Embryonic facial prominence (tissue), 1 donor: ENCODE measurements around the gene RAE1.

Experiments used
- DNase-seq: peaks from one replicate; pipeline ENCODE4 v3.0.0-alpha.2; 2016; ENCODE audit errors: extremely low spot score

Gene RAE1

DNA sequence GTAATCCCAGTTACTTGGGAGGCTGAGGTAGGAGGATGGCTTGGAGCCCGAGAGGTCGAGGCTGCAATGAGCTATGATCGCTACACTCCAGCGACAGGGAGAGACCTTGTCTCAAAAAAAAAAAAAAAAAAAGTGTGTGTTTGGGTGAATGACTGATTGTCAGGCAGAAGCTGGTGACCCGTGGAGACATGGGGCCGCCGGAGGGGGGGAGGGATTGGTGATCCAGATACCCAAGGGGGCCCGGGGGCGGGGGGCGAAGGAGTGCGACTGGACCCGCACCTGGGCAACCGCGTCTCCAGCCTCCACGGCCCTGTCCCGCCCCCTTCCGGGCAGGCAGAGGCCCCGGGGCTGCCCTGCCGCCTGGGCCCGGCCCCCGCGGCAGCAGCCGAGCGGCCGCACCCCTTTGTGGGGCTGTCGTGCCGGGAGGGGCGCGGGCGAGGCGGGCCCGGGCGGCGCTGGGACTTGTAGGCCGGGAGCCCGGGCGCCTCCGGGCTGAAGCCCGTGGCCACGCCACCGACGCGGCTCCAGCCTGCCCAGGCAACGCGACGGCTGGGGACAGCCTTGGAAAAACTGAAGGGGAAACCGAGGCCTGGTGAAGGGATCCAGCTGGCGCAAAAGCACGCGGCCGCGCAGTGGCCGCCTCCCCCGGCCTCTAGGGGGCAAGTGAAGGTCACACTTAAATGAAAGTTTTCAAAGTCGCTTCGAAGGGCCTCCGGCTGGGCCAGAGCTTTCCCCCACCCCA is 38.1 kb downstream of the RAE1 start:
- DNase-seq: no peak

DNA sequence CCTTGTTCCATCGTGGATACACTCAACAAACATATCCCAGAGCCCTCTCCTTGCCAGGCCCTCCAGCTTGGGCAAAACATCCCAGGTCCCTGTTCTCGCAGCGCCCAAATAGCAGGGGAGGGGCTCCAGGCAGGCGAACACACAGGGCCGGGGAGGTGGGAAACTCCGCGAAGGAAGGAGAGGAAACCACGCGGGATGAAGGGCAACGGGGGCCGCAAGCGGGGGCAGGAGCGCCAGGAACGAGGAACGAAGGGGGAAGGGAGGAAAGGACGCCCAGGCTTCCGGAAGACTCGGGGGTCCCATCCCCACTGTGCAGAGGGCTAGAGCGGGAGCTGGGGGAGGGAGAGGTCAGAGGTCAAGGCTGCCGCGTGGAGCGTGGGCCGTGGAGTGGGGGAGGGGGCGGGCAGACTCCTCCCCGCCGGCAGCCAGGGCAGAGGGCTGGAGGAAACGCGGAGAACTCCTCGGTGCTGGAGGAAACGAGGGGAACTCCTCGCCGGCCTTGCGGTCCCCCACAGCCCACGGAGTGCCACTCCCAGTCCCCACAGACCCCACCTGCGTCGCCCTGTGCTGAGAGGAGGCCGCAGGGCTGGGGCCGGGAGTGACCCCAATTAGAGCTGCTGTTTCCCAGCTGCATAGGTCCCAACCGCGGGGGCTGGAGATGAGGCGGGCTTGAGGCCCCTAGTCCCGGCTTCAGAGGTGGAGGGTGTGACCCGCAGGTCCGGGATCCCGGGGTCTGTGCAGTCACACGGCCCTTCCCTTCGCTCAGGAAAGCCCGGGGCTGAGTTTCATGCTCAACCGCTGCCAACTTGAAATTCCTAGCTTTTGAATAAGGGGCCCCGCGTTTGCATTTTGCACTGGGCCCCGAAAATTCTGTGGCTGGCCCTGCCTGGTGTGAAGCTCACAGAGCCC is 38.9 kb downstream of the RAE1 start:
- DNase-seq: no peak

DNA sequence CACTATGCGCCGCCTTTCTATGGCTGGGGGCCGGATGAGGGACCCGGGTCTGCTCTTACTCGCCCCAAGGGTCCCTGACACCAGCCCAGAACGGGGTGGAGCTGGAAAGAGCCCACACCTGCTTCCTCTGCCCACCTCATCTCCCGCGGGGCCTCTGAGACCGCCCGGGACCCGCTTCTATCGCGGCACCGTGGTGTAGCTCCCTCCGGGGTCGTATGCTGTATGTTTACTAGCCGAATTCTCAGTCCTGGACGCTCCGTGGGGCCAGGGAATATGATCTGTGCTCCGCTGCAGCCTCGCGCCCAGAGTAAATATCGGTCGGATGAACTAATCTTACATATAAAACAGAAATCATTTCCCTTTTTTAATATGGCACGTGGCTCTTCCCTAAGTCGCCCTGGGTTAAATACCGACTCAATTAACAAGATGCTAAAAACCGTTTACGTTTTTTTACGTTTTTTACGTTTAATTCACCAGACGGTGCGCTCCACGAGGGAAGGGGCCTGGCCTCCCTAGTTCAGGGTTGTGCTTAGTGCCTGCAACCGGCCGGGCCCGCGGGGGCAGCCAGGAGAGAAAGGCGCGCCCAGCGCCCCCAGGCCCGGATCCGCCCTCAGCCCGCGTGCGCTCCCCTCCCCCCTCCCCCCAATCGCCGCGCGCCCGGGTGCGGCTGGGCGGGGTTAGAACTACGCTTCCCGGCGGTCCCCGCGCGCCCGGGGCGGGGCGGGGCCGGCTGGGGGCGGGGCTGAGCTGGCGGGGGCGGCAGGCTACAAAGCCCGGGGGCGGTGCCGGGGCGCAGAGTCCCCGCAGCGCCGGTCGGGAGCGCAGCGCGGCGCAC is 39.8 kb downstream of the RAE1 start, which contains the start of gene RBM38:
TSS of gene RBM38 (plus strand) at position 793 of the 835 bp plus-strand sequence. CDS start 186 bp downstream, outside the sequence.
- peak; percentile 36 for DNase-seq

DNA sequence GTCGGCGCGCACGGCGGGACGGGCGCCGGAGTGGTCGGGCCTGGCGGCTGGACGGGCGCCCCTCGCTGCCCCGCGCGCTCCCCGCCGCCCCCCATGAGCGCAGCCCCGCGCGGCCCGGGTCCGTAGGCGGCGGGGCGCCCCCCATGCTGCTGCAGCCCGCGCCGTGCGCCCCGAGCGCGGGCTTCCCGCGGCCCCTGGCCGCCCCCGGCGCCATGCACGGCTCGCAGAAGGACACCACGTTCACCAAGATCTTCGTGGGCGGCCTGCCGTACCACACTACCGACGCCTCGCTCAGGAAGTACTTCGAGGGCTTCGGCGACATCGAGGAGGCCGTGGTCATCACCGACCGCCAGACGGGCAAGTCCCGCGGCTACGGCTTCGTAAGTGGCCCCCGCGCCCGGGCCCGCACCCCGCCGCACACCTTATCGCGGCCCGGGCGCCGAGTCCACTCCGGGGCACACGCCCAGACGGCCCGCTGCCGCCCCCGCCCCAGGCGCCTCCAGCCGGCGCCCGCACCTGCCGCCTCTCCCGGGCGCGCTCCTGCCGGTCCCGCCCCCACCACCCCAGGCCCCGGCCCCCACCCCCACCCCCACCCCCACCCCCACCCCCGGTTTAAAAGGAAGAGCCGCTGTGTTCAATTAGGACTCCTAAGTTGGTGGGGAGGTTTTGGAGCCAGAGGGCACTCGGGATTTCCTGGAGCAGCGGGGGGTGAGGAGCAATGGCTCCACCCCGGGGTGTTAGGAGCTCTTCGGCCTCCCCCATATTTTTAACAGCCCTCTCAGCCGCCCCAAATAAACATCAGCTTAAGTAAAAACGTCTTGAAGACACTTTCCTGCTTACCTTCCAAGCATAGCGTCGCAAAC is 40.6 kb downstream of the RAE1 start:
- DNase-seq: no peak

DNA sequence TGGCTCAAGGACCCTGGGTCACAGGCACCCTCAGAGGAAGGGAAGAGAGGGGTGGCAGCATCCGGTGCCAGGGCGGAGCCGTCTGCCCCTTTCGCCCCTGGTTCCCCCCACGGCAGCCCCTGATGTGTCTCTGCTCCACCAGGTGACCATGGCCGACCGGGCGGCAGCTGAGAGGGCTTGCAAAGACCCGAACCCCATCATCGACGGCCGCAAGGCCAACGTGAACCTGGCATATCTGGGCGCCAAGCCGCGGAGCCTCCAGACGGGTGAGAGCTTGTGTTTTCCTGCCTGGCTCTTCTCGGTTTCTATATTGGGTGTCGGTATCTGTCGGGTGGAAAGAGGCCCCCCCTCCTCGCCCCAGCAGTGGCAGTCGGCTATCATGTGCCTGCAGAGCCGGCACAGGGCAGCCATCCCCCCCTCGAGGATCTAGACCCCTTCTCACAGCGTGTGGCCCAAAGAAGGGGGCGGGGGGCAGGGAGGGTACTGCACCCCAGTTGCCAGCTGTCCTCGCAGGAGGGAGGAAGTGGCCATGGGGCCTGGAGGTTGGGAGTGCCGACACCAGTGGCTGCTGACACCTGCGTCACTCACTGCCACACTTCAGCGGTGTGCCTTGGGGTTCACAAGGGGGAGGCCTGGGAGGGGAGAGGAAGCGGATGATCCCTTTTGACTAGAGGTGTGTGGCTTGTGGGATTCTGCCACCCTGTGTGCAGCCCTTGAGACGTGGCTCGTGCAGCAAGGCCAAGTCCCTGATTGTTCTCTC is 41.6 kb downstream of the RAE1 start:
- no peak for DNase-seq

DNA sequence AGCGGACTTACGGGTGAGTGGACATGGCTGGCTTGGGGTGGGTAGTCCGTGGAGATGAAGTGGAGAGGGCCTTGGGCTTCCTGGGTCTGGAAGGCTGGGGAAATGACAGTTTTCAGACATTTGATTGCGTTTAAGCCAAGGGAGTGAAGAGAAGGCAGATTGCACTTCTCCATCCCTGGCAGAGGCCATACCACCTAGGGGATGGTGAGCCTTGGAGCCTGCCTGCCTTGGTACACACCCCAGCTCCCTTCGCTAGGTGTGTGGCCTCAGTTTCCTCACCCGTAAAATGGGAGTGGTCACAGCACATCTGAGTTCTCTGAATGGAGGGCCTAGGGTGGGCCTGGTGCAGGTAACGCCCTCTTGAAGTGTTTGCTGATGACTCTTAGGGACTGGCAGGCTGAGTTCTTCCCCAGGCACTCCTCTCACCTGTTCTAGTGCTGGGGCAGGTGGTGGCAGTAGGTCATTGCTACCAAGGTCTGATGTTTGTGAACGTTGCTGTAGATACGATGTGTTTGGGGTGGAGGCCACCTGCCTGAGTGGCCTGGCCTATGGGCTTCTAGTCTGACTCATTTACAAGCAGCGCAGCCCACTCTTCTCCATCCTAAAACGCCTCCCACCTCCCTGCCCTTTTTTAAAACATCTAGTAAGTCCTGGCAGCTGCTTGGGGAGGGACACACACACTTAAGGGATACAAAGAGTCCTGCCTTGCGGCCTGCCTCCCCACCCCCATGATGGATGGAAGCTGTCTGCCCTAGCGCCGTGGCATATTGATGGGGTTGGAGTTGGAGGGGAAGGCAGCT is 42.5 kb downstream of the RAE1 start:
- no peak for DNase-seq

DNA sequence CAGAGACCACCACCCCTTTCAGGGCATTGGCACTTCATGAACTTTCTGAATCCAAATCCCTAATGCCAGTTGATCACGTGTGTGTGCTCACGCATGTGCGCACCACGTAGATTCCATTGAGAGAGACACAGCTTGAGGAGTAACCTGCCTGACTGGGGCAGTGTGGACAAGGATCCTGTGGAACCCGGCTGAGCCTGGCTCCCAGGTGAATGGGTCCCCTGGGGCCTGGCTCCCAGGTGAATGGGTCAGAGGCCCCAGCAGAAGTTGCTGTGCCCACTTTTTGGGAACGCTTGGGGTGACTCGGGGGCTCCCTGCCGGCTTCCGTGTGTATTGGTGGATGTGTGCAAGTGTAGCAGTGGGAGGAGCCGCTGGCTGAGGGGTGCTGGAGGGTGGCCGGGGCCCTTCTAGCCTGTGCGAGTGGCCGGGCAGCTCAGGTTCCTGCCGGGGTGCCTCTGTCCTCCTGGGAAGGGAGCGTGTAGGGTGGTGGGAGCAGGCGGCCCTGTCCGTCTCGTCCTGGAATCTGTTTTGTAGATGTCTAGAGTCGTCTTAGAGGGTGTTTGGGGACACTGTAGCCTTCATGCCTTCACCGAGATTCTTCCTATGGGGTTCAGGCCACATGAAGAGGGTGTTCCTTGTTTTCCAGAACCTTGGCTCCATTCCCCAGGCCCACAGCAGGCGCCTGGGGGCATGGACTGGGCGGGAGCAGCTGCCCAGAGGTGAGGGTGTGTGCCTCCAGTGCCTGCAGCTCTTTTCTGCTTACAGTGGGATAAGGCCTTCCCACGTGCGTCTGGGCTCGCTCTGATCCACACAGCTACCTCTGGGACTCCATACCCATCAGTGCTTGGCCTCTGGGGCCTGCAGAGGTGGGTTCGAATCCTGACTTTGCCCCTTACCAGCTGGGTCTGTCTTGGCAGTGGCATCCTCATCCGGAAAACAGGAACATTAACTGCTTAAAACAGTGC is 43.3 kb downstream of the RAE1 start:
- DNase-seq: no peak

DNA sequence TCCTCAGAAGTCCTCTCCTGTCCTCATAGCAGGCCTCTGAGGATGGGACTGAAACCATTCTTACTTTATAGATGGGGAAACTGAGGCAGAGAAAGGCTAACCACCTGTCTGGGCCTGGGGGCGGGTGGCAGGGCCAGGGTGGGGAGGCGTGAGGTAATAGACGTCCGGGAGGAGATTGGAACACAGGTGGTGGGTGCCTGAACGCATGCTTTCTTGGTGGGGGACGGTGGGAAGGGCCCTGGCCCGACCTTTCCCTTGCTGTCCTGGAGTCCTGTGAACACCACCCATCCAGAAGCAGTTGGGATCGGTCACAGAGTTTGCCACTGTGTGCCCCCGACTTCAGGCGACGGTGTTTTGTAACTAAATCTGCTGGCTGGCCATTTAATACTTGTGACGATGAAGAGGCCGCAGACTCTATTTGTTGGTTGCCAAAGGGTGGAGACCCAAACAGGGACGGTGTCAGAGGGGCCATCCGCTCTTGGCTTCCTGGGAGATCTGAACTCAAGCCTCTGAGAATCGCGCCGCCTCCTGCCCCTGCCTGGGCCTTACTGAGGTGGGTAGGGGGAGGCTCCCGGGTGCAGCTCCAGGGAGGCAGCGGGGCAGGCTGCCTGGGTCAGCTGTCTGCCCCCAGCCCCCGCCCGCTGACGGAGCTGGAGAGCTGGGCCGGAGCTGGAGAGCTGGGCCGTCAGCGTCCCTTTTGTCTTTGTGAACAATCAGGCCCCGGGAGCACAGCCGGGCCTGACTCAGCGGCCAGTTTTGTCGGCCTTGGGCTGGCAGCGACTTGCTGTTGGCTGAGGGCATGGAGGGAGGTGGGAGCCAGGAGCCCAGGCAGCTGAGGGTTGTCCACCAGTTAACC is 44.3 kb downstream of the RAE1 start:
- DNase-seq: no peak

DNA sequence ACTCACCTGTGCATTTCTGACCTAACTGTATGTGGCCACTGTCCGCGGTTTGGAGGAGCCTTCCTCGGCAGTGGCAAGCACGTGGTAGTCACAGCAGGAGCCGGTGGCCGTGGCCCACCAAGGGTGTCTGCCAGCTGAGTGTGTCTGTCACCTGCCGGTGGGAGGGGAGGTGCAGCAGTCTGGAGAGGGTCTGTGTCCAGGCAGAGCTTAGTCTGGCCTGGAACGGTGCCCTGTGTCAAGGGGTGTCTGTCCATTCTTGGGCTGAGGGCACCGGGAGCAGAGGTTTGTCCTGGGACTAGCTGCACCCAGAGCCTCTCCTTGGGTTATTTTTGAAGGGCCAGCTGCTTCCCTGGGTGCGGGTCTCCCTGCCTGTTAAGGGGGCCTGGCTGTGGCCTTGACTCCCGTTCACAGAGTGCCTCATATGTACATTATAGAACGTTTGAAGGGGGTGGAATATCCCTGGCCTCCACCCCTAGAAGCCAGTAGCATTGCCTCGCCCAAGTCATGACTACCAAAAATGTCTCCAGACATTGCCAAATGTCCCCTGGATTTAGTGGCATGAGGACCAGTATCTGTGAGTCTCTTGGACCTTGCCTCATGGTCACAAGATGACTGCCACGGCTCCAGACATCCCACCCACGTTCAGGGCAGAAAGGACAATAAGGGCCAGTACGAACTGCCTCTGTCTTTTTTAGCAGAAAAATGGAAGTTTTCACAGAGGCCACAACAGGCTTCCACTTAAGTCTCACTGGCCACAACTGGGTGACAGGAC is 45.3 kb downstream of the RAE1 start:
- DNase-seq: no peak

DNA sequence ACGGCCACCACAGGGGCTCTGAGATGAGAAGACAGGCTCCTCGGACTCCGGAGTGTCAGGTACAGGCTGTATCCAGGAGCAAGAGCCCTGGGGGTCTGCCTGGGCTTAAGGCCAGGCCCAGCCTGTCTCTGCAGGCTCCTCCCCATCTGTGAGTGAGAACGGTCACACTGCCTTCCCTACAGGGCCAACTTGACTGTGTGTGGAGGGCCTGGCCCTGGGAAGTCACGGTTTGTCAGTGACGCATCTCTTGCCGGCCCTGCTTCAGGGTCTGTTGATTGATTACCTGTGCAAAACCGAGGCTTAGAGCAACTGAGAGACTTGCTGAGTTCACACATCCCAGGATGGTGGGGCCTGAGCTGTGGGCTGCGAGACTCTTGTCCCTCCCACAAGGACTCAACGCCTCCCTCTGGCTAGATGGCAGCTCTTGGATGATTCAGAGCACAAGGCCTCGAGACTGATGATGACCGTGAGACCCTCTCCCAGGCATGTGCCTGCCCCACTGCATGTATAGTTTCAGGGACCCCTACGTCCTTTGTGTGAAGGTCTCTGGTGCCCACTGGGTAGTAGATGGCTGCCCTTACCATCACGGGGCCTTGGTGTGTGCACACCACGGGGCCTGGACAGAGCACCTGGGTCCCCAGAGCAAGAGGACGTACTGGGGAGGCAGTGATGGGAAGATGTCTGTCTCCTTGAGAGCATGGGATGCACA is 46.1 kb downstream of the RAE1 start:
- no peak for DNase-seq

DNA sequence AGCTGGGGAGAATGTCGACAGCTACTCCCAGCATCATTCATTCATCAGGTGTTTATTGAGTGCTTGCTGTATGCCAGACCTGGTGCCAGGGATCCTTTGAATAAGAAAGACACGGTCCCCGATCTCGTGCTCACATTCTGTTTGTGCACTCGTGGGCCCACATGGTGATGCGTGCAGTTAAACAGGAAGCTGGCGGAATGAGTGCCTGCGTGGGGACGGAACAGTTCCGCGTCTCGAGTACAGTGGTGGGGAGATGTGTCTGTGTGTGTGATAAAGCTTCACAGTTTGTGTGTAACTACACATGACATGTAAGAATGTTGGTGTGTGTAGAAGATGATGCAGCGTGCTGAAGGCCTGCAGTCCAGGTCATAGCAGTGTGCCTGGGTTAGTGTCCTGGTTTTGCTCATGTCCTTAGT is 46.6 kb downstream of the RAE1 start:
- no peak for DNase-seq

DNA sequence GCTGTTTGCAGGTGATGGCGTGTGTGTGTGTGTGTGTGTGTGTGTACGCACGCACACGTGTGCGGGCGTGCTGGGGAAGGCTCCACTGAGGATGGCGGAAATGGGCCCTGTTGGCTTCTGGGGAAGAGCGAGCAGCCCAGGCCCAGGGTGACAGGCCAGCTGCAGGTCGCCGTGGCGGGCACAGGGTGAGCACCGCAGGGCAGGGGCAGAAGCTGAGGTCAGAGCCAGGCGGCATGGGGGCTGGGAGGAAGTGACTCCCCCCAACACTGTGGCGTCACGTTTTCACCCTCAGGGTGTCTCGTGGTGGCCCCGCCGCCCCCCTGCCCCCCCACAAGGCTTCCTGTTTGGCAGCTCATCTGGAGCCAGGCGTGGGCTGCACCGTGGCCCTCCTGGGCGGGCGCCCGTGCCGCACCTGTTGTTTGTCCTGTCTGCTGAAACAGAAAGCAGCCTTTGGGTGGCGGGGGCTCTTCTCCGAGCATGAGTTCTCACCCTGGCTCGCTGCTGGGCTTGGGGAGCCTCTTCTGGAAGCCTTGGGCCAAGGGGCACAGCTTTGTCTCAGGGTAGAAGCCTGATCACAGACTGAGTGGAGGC is 47.3 kb downstream of the RAE1 start:
- no peak for DNase-seq

DNA sequence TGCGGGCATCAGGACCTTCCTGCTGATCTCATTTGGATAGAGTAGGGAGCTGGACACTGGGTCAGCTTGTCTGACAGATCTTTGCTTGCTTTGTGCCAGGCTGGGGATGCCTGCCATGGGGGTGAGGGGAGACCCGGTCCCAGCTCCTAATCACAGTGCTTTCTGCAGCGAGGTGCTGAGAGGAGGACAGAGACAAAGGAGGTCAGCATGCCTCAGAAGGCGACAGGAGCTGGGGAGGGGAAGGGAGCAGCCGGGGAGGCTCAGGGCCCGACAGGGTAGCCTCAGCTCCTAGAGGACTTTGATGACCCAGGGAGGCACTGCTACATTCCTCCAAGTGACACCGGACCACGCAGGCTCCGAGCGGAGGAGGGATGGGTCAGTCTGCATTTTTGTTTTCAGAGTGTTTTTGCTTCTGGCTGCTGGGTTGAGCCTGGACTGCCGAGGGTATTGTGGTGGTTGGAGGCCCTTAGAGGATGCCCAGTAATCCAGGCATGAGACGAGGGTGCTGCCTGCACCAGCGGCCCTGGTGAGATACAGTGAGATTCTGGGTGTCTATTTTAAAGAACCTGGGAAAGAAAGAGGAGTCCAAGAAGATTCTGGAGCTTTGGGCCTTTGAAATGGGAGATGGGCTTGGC is 48.0 kb downstream of the RAE1 start:
- no peak for DNase-seq

DNA sequence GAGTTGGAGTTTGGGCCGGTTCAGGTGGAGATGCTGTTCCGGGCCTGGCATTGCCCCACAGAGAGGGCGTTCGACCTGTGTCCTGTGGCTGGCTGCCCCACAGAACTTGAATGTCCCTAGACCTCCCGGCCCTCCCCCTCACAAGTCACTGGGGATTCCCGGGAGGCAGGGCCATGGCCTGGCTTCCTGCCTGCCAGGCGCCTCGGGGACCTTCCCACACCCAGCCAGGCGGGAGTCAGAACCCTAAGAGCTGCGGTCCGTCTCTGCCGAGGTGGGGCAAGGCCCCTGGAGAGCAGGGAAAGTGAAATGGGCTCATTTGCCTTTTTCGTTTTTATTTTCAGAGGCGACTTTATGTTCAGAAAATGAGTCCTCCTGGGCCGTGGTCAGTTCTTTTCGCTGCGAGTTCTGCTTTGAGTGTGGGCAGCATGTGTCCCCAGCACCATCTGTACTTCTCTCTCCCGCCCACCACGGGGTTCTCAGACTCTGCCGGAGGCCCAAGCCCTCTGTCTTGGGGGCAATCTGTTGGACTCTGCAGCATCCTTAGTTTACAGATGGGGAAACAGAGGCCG is 48.6 kb downstream of the RAE1 start:
- no peak for DNase-seq
